ENCODE measurements around the gene CDON.
"Not testable (repeated sequence)": the region's sequence is repeated elsewhere in the genome, so short reads cannot be mapped to it uniquely, and the experiment has no call there.

Gene CDON

DNA sequence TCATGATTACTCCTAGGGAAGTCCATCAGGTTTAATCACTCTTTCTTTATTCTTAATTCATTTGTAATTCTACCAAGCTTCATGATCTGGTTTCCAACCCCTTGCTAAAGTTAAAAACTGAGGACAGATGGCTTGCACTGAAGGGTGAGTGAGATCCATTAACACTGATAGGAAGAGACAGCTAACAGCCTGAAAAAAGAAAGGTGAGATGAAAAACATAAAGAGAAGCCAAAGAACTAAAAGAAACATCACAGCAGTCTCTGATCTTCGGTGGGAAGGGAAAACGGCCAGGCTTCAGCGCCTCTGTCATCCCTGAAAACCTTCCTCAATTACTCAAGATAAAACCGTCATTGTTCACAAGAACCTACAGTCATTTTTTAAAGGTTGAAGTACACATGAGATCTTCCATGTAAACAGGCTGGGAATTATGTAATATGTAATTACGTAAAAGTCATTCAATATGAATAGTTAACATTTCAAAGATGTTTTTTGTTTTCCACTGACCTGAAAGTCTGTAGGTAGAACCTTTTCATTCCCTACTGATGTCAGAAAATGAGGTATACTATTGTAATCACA lies 75.5 kb downstream of the CDON start:
- Histone ChIP-seq H3F3A (ENCODE audit: insufficient read depth) (no peaks in the 10 kb centered on the region), H3K27ac (ENCODE audit: low read depth, low read length) (no peak overlapping the region), H3K79me2 (ENCODE audit: insufficient read depth, low read length) (no peaks in the 10 kb centered on the region), H2AFZ (ENCODE audit: low read depth, low read length, severe bottlenecking) (no peak overlapping the region), H3K4me3 (ENCODE audit: insufficient read depth, low read length, poor library complexity, severe bottlenecking) (no peak overlapping the region), H3K9me2 (replicated peaks; ENCODE audit: insufficient read depth, low read length) (no peaks in the 10 kb centered on the region), H3K9ac (ENCODE audit: low read length) (no peak overlapping the region), H3K9me3 (ENCODE audit: insufficient read depth, low read length) (no peaks in the 10 kb centered on the region), H4K20me1 (ENCODE audit: low read depth, low read length) (no peaks in the 10 kb centered on the region), H3K4me2 (ENCODE audit: low read depth, low read length, poor library complexity, severe bottlenecking) (no peak overlapping the region), H3K27me3 (ENCODE audit: low read length) (no peaks in the 10 kb centered on the region), H3K36me3 (ENCODE audit: low read length) (no peaks in the 10 kb centered on the region)
- TF ChIP-seq EZH2phosphoT487 (conservative IDR thresholded peaks at IDR 0.05; ENCODE audit: low read length): no peak

DNA sequence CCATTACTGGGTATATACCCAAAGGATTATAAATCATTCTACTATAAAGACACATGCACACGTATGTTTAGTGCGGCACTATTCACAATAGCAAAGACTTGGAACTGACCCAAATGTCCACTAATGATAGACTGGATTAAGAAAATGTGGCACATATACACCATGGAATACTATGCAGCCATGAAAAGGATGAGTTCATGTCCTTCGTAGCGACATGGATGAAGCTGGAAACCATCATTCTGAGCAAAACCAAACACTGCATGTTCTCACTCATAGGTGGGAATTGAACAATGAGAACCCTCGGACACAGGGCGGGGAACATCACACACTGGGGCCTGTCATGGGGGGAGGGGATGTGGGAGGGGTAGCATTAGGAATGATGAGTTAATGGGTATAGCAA lies 76.7 kb downstream of the CDON start:
- H3K4me3 ChIP-seq (ENCODE audit: insufficient read depth, low read length, poor library complexity, severe bottlenecking); H3K36me3 ChIP-seq (ENCODE audit: low read length); H3K9ac ChIP-seq (ENCODE audit: low read length): not testable (repeated sequence)

DNA sequence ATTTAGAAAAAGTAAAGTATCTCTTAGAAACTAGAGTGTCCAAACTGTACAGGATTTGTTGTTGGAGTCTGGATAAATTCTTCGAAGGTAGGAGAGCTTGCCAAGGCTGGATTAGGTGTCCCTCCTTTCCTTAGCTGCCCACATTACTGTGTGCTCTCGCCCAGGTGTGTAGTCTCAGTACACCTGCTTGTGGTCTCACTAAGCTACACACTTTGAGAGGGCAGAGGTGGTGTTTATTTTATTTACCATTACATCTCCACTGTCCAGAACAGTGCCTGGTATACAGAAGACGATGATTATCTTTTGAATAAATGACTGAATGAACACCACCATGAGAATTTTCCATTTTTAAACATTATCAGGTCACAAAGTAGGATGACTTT lies 80.3 kb downstream of the CDON start:
- no peaks in the 10 kb centered on the region for H3K36me3 ChIP-seq (ENCODE audit: low read length)
- H4K20me1 ChIP-seq (ENCODE audit: low read depth, low read length): no peaks in the 10 kb centered on the region
- no peak overlapping the region for H2AFZ ChIP-seq (ENCODE audit: low read depth, low read length, severe bottlenecking)
- no peak overlapping the region for H3K4me2 ChIP-seq (ENCODE audit: low read depth, low read length, poor library complexity, severe bottlenecking)
- no peaks in the 10 kb centered on the region for H3K9me2 ChIP-seq (replicated peaks; ENCODE audit: insufficient read depth, low read length)
- H3F3A ChIP-seq (ENCODE audit: insufficient read depth): no peaks in the 10 kb centered on the region
- H3K4me3 ChIP-seq (ENCODE audit: insufficient read depth, low read length, poor library complexity, severe bottlenecking): no peak overlapping the region
- no peak for TF ChIP-seq EZH2phosphoT487 (conservative IDR thresholded peaks at IDR 0.05; ENCODE audit: low read length)
- TF ChIP-seq, protein P1, sequence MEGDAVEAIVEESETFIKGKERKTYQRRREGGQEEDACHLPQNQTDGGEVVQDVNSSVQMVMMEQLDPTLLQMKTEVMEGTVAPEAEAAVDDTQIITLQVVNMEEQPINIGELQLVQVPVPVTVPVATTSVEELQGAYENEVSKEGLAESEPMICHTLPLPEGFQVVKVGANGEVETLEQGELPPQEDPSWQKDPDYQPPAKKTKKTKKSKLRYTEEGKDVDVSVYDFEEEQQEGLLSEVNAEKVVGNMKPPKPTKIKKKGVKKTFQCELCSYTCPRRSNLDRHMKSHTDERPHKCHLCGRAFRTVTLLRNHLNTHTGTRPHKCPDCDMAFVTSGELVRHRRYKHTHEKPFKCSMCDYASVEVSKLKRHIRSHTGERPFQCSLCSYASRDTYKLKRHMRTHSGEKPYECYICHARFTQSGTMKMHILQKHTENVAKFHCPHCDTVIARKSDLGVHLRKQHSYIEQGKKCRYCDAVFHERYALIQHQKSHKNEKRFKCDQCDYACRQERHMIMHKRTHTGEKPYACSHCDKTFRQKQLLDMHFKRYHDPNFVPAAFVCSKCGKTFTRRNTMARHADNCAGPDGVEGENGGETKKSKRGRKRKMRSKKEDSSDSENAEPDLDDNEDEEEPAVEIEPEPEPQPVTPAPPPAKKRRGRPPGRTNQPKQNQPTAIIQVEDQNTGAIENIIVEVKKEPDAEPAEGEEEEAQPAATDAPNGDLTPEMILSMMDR (IDR thresholded peaks at IDR 0.05; ENCODE audit: insufficient read depth, low read length, poor library complexity, severe bottlenecking): no peak
- no peak overlapping the region for H3K9ac ChIP-seq (ENCODE audit: low read length)
- no peaks in the 10 kb centered on the region for H3K9me3 ChIP-seq (ENCODE audit: insufficient read depth, low read length)
- no peaks in the 10 kb centered on the region for H3K79me2 ChIP-seq (ENCODE audit: insufficient read depth, low read length)
- no peak overlapping the region for H3K27ac ChIP-seq (ENCODE audit: low read depth, low read length)
- H3K27me3 ChIP-seq (ENCODE audit: low read length): no peaks in the 10 kb centered on the region

More for the DNA sequence above, 76.7 kb downstream of the CDON start:
- H3F3A ChIP-seq (ENCODE audit: insufficient read depth); H3K27me3 ChIP-seq (ENCODE audit: low read length); H3K4me2 ChIP-seq (ENCODE audit: low read depth, low read length, poor library complexity, severe bottlenecking); H3K27ac ChIP-seq (ENCODE audit: low read depth, low read length); H3K9me2 ChIP-seq (replicated peaks; ENCODE audit: insufficient read depth, low read length); H2AFZ ChIP-seq (ENCODE audit: low read depth, low read length, severe bottlenecking); H3K9me3 ChIP-seq (ENCODE audit: insufficient read depth, low read length); H4K20me1 ChIP-seq (ENCODE audit: low read depth, low read length); H3K79me2 ChIP-seq (ENCODE audit: insufficient read depth, low read length): not testable (repeated sequence)

DNA sequence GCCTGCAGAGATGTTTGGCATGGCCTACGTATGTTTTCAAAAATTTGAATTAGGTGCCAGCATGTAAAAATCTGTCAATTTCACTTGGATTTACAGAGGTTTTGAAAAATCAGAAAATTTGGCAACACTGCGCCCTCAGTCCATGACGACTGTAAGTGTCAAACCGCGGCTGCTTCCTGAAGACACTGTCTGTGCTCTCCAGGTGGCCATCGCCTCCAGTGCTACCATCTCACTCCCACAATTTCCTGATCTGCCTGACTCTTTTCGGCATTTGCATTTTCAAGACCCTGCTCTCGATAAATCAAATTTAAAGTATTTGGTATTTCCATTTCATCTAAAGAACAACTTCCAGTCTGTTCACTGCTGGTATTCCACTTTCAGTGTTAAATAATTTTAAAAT lies 82.2 kb downstream of the CDON start:
- no peak overlapping the region for H2AFZ ChIP-seq (ENCODE audit: low read depth, low read length, severe bottlenecking)
- H3K4me3 ChIP-seq (ENCODE audit: insufficient read depth, low read length, poor library complexity, severe bottlenecking): no peak overlapping the region
- no peak overlapping the region for H3K4me2 ChIP-seq (ENCODE audit: low read depth, low read length, poor library complexity, severe bottlenecking)
- no peaks in the 10 kb centered on the region for H4K20me1 ChIP-seq (ENCODE audit: low read depth, low read length)
- H3K79me2 ChIP-seq (ENCODE audit: insufficient read depth, low read length): no peaks in the 10 kb centered on the region
- H3K36me3 ChIP-seq (ENCODE audit: low read length): no peaks in the 10 kb centered on the region
- H3K27me3 ChIP-seq (ENCODE audit: low read length): no peaks in the 10 kb centered on the region
- H3K9me2 ChIP-seq (replicated peaks; ENCODE audit: insufficient read depth, low read length): no peaks in the 10 kb centered on the region
- no peak overlapping the region for H3K27ac ChIP-seq (ENCODE audit: low read depth, low read length)
- TF ChIP-seq, protein P1 (IDR thresholded peaks at IDR 0.05; ENCODE audit: insufficient read depth, low read length, poor library complexity, severe bottlenecking): no peak
- no peak for TF ChIP-seq EZH2phosphoT487 (conservative IDR thresholded peaks at IDR 0.05; ENCODE audit: low read length)
- no peak overlapping the region for H3K9ac ChIP-seq (ENCODE audit: low read length)
- no peaks in the 10 kb centered on the region for H3F3A ChIP-seq (ENCODE audit: insufficient read depth)
- no peaks in the 10 kb centered on the region for H3K9me3 ChIP-seq (ENCODE audit: insufficient read depth, low read length)

All from SU-DHL-6 (cell line).